Endodermal cell (in vitro differentiated cells): ENCODE data around the gene NCAM1. TPM values are rescaled to one million over a fixed set of nuclear protein-coding genes. Genes with fewer than 3 reads are reported as not detected.

Experiments
- DNase-seq: peaks from one replicate; pipeline ENCODE4 v3.0.0-alpha.2; 2017
- H3K27ac ChIP-seq: 2 replicates; pipeline ENCODE4 v1.5.1; 2013; ENCODE audit warnings: mild to moderate bottlenecking, low read depth, low read length, moderate library complexity
- H3K27me3 ChIP-seq: 2 replicates; pipeline ENCODE4 v1.6.1; 2013; ENCODE audit warnings: mild to moderate bottlenecking, low read length, moderate library complexity; ENCODE audit not compliant: insufficient read depth, control insufficient read depth, poor library complexity, severe bottlenecking
- H3K36me3 ChIP-seq: 2 replicates; pipeline ENCODE4 v1.7.0; 2013; ENCODE audit warnings: mild to moderate bottlenecking, low read length, moderate library complexity; ENCODE audit not compliant: control insufficient read depth, insufficient read depth
- H3K4me1 ChIP-seq: one replicate; pipeline ENCODE4 v1.7.0; 2013; ENCODE audit warnings: low read length; ENCODE audit not compliant: control insufficient read depth, insufficient read depth
- H3K4me3 ChIP-seq: 2 replicates; pipeline ENCODE4 v1.5.1; 2013; ENCODE audit warnings: mild to moderate bottlenecking, low read length, moderate library complexity
- H3K9ac ChIP-seq: 2 replicates; pipeline ENCODE4 v1.6.1; 2013; ENCODE audit warnings: mild to moderate bottlenecking, low read length, moderate library complexity; ENCODE audit not compliant: poor library complexity, severe bottlenecking; ENCODE audit errors: extremely low read depth
- H3K9me3 ChIP-seq: 2 replicates; pipeline ENCODE4 v1.6.1; 2013; ENCODE audit warnings: mild to moderate bottlenecking, low read length, moderate library complexity; ENCODE audit not compliant: control insufficient read depth
- H3K27ac Mint-ChIP-seq: 2 replicates; pipeline ENCODE4 v1.8.0; 2020; ENCODE audit warnings: mixed read lengths
- H3K27me3 Mint-ChIP-seq: 2 replicates; pipeline ENCODE4 v1.8.0; 2021; ENCODE audit warnings: mild to moderate bottlenecking, mixed read lengths; ENCODE audit not compliant: insufficient read depth
- H3K36me3 Mint-ChIP-seq: 2 replicates; pipeline ENCODE4 v1.8.0; 2020; ENCODE audit warnings: low read depth, mixed read lengths
- H3K4me1 Mint-ChIP-seq: 2 replicates; pipeline ENCODE4 v1.8.0; 2020; ENCODE audit warnings: mixed read lengths
- H3K4me3 Mint-ChIP-seq: 2 replicates; pipeline ENCODE4 v1.8.0; 2020; ENCODE audit warnings: mild to moderate bottlenecking, moderate library complexity, mixed read lengths
- H3K9me3 Mint-ChIP-seq: 2 replicates; pipeline ENCODE4 v1.8.0; 2020; ENCODE audit warnings: mild to moderate bottlenecking, mixed read lengths
- WGBS, 2 experiments: methylation state at CpG; one replicate each; pipeline versions ENCODE4 v1.1.5 to v1.1.7; 2013; ENCODE audit warnings: missing lambda C conversion rate in 2 of 2, mixed read lengths in 1 of 2; ENCODE audit not compliant: insufficient coverage in 1 of 2, insufficient read length in 1 of 2; 5-methylcytosine and 5-hydroxymethylcytosine counted together
- total RNA-seq, 2 donors: library from RNA; stranded (reverse); fragmentation: NEBNext Ultra II Directional in 1 of 2; extraction: Animal tissue kit (Norgen Biotek cat#: 25700) in 1 of 2; gene quantifications; 2 replicates in 1 of 2; 3 replicates in 1 of 2; pipeline ENCODE4 v1.2.1, GENCODE V29; 2021
- TF ChIP-seq, protein P1 (sequence below): fragments of 200-600 bp; sonication (generic); conservative IDR thresholded peaks from 2 replicates; pipeline ENCODE4 v1.5.0; 2021; ENCODE audit warnings: antibody characterized with exemption, mild to moderate bottlenecking

The NCAM1 gene
- total RNA-seq, 2 donors from 2014 or later: 1.6 to 2.9 TPM

GRCh38 chr11:113184498-113184897 is 223.3 kb downstream of the NCAM1 start:
- Mint-ChIP-seq H3K4me1 (peaks cover 9% of the 10 kb centered on the region), H3K36me3 (no peaks in the 10 kb centered on the region), H3K9me3 (no peaks in the 10 kb centered on the region), H3K4me3 (no peak overlapping the region), H3K27ac (no peak overlapping the region), H3K27me3 (peaks cover 12% of the 10 kb centered on the region)
- no peak for DNase-seq
- Histone ChIP-seq H3K9me3 (no peaks in the 10 kb centered on the region), H3K27ac (no peak overlapping the region), H3K36me3 (no peaks in the 10 kb centered on the region), H3K4me1 (peaks cover 8% of the 10 kb centered on the region), H3K27me3 (no peaks in the 10 kb centered on the region), H3K4me3 (no peak overlapping the region), H3K9ac (no peak overlapping the region)
- WGBS, 2 experiments: 80 to 81% methylated on average over 3 of the region's 5 CpGs
- TF ChIP-seq, protein P1, sequence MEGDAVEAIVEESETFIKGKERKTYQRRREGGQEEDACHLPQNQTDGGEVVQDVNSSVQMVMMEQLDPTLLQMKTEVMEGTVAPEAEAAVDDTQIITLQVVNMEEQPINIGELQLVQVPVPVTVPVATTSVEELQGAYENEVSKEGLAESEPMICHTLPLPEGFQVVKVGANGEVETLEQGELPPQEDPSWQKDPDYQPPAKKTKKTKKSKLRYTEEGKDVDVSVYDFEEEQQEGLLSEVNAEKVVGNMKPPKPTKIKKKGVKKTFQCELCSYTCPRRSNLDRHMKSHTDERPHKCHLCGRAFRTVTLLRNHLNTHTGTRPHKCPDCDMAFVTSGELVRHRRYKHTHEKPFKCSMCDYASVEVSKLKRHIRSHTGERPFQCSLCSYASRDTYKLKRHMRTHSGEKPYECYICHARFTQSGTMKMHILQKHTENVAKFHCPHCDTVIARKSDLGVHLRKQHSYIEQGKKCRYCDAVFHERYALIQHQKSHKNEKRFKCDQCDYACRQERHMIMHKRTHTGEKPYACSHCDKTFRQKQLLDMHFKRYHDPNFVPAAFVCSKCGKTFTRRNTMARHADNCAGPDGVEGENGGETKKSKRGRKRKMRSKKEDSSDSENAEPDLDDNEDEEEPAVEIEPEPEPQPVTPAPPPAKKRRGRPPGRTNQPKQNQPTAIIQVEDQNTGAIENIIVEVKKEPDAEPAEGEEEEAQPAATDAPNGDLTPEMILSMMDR: no peak

- Histone ChIP-seq H3K4me3 (no peak overlapping the region), H3K9me3 (no peaks in the 10 kb centered on the region), H3K4me1 (peaks cover 17% of the 10 kb centered on the region), H3K27me3 (no peaks in the 10 kb centered on the region), H3K36me3 (no peaks in the 10 kb centered on the region), H3K27ac (no peak overlapping the region), H3K9ac (no peak overlapping the region)
- Mint-ChIP-seq H3K9me3 (no peaks in the 10 kb centered on the region), H3K27me3 (peaks cover 10% of the 10 kb centered on the region), H3K27ac (no peak overlapping the region), H3K4me1 (peaks cover 37% of the 10 kb centered on the region), H3K36me3 (no peaks in the 10 kb centered on the region), H3K4me3 (no peak overlapping the region)
- TF ChIP-seq, protein P1: no peak
- no peak for DNase-seq
Observed at GRCh38 chr11:113188371-113188834, 227.2 kb downstream of the NCAM1 start.

DNA sequence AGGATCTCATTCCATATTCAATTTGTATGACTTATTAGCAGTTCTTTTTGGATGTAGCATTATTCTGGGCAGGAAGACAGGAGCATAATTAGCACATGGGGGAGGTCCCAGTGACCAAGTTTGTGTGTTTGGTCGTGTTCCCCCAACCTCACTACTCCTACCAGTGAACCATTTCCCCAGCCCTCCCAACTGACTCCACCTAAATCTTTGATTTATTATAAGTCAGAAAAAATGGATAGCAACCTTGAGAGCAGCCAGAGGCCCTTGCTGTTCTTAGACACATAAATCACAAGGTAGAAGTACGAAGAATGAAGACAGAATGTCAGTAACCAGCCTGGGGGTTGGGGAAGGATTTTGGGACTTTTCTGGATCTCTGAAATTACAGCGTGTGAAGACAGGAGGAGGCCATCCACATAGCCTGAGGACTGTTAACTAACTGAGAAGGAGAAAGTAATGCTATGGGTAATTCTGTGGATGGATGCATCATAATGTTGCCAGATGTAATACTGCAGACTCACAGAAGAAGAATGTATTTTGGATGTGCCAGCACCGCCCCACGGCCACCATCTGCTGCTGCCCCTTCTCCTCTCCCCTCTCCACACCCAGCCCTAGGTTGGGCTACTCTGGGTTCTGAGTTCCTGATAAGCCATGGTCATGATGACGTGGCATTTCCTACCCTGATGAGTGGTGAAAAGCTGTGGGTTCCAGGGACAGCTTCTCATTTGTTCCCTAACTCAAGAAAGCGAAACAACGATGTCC is 228.9 kb downstream of the NCAM1 start:
- Mint-ChIP-seq H3K4me1 (peaks cover 37% of the 10 kb centered on the region), H3K9me3 (no peaks in the 10 kb centered on the region), H3K27ac (no peak overlapping the region), H3K4me3 (no peak overlapping the region), H3K27me3 (peaks cover 10% of the 10 kb centered on the region), H3K36me3 (no peaks in the 10 kb centered on the region)
- H3K27me3 ChIP-seq: no peaks in the 10 kb centered on the region
- peaks cover 17% of the 10 kb centered on the region for H3K4me1 ChIP-seq
- WGBS, 2 experiments: 94 to 95% methylated on average over 5 to 8 of the region's 8 CpGs
- TF ChIP-seq, protein P1: no peak
- no peak overlapping the region for H3K4me3 ChIP-seq
- no peaks in the 10 kb centered on the region for H3K36me3 ChIP-seq
- no peak for DNase-seq
- no peak overlapping the region for H3K9ac ChIP-seq
- no peaks in the 10 kb centered on the region for H3K9me3 ChIP-seq
- H3K27ac ChIP-seq: no peak overlapping the region
